IMR-90 (cell line): Measurements from ENCODE around the gene RCE1.

ENCODE experiments used
- BHLHE40 ChIP-seq: fragments of 150-350 bp; IDR thresholded peaks from 2 replicates; pipeline ENCODE4 v1.6.1; 2016; ENCODE audit warnings: mild to moderate bottlenecking, low read depth, low read length
- CEBPB ChIP-seq: IDR thresholded peaks from 2 replicates; pipeline ENCODE4 v1.6.1; 2012; ENCODE audit warnings: low read depth, low read length, improper control_type of control experiment
- CTCF ChIP-seq: conservative IDR thresholded peaks from 2 replicates; pipeline ENCODE4 v1.5.1; 2012; ENCODE audit warnings: mild to moderate bottlenecking, low read depth, low read length, improper control_type of control experiment
- FOS ChIP-seq: fragments of 150-350 bp; IDR thresholded peaks from 2 replicates; pipeline ENCODE4 v1.6.1; 2016; ENCODE audit warnings: low read depth, low read length
- MAFK ChIP-seq: IDR thresholded peaks from 2 replicates; pipeline ENCODE4 v1.6.1; 2012; ENCODE audit warnings: low read depth, low read length, improper control_type of control experiment
- MXI1 ChIP-seq: IDR thresholded peaks from 2 replicates; pipeline ENCODE4 v1.6.1; 2012; ENCODE audit warnings: low read depth, mild to moderate bottlenecking, low read length, moderate library complexity, borderline replicate concordance
- POLR2A ChIP-seq: IDR thresholded peaks from 2 replicates; pipeline ENCODE4 v1.6.1; 2012; ENCODE audit warnings: mild to moderate bottlenecking, low read depth, low read length
- RFX5 ChIP-seq: IDR thresholded peaks from 2 replicates; pipeline ENCODE4 v1.8.0; 2012; ENCODE audit warnings: low read depth, mild to moderate bottlenecking, low read length, moderate library complexity

GRCh38 chr11:66834943-66835342 lies 8.3 kb upstream of the RCE1 start:
- TF ChIP-seq CTCF (no peak), POLR2A (no peak), MXI1 (no peak), CEBPB (no peak), FOS (no peak), BHLHE40 (no peak), MAFK (no peak), RFX5 (no peak)
